Stimulated activated CD8-positive, alpha-beta memory T cell treated with anti-CD3 and anti-CD28 coated beads, Interleukin-2, amount 100 ng/mL, for 1 hour (primary cell): Measurements from ENCODE around the gene ZNF774.
"Not testable (repeated sequence)": the region's sequence is repeated elsewhere in the genome, so short reads cannot be mapped to it uniquely, and the experiment has no call there.

Source experiments
- DNase-seq, 2 donors: peaks; one replicate each; pipeline ENCODE4 v3.0.0-alpha.2; 2020; ENCODE audit warnings: low read depth in 2 of 2

ZNF774 gene

GRCh38 chr15:90388462-90389380 lies 36.6 kb downstream of the ZNF774 start:
- DNase-seq, result peak; percentile 22 to 40

DNA sequence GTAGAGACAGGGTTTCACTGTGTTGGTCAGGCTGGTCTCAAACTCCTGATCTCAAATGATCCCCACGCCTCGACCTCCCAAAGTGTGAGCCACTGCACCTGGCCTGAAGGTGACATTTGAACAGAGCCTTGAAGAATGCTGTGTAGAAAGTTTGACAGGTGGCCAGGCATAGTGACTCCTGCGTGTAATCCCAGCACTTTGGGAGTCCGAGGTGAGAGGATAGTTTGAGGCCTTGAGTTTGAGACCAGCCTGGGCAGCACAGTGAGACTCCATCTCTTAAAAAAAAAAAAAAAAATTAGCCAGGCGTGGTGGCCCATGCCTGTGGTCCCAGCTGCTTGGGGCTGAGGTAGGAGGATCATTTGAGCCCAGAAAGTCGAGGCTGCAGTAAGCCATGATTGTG lies 37.4 kb downstream of the ZNF774 start:
- no peak for DNase-seq

DNA sequence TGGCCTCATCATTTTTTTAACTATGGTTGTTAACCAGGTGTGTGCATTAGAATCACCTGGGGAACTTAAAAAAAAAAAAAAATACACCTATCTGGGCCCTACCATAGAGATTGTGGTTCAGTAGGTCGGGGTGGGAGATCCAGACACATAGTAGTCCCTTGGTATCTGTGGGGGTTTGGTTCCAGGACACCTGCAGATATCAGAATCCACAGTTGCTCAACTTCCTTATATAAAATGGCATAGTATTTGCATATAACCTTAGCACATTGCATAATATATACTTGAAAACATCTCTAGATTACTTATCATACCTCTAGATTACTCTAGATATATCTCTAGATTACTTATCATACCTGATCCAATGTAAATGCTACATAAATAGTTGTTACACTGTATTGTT lies 41.0 kb downstream of the ZNF774 start:
- DNase-seq, result no peak

GRCh38 chr15:90394074-90394473 lies 42.0 kb downstream of the ZNF774 start:
- no peak for DNase-seq

DNA sequence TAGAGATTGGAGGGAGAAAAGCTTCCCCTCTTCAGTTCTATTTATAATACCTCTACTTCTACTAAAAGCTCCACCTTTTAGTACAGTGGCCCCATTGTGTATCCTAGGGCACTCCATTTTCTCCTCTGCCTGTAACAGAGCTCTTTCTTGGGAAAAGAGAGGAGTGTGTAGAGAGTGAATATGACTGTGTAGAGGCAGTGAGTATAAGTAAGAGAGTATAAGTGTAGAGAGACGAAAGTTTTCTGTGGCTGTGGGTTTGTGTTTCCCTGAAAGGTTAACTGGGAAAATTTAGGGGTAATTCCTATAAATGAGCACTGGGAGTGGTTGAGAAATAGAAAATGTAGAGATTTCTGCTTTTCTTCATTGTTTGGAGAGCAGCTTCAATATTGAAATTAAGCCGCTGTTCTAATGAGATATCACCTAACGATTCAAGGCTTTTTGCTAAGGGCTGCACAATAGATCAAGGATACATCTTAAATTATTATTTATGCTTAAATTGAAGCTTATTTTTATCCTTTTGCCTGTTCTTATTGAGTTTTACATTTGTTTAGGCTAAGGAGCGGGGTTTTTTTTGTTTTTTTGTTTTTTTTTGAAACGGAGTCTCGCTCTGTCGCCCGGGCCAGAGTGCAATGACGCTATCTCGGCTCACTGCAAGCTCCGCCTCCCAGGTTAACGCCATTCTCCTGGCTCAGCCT lies 42.8 kb downstream of the ZNF774 start:
- no peak for DNase-seq

DNA sequence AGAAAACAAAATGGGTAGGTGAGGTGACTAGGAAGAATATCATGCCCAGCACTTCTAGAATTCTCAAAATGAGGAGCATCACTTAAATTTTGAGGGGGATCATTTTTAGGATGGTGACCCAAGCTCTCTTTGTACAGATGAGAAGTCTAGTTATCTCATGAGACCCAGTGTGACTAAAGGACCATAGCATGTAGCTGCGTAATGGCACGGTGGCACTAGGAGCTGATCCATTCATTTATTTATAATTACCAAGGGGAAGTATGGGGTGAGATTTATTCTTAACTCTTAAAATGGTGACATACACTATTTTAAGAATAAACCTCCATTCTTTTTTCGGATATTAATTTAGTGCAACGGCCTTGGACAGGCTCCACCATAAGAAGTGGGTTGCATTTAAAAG lies 44.2 kb downstream of the ZNF774 start:
- DNase-seq, result no peak

DNA sequence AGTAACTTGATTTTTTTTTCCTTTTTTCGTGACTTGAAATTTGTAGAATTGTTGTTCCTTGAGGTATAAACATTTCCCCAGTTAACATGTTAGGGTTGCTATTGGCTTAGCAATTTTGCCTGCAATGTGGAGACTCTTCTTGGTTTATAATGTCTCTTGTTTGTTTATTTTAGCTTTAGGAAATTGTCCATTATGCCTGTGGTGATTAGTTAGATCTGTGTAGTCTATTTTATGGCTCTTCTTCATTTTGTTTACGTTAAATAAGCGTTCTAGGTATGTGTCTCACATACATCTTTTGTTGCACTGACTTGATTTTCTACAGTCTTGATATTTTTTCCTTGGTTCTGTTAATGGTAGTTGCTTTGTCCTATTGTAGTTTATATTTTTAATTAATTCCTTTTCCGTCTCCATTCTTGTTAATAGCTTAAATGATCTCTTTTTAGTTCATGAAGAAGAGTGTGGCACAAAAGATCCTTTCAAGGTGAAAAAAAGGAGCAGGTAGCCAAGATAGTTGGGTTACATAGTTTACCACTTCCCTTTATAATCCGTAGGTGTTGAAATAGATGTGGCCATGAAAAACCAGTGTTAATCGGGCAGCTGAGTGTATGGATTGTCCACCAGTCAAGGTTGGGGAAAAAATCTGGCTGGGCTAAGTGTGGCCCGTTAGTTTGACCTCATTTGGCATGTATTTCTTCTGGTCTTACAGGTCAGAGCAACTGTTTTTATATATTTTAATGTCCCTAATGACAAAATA lies 48.1 kb downstream of the ZNF774 start:
- no peak for DNase-seq

- DNase-seq, result peak; percentile 27 to 33
Measured at GRCh38 chr15:90400759-90401314, 48.8 kb downstream of the ZNF774 start.

DNA sequence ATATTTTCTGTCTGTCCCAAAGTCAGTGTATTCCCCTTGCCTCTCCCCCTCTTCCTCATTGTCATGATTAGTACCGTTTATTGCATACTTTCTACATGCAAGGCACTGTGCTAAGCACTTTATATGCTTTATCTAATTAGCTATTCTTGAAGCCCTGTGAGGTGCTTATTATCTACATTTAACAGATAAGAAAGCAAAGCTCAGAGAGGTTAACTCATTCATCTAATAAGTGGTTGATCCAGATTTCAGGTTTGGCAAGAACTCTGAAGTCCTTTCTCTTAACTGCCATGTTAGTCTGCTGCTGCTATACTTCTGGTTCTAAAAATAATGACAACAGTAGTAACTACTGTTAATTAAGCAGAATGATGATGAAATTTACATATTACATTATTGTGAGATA lies 49.4 kb downstream of the ZNF774 start:
- no peak for DNase-seq

- no peak for DNase-seq
Measured at GRCh38 chr15:90402223-90402622, 50.1 kb downstream of the ZNF774 start.

GRCh38 chr15:90402767-90403166 lies 50.7 kb downstream of the ZNF774 start:
- DNase-seq, result no peak

DNA sequence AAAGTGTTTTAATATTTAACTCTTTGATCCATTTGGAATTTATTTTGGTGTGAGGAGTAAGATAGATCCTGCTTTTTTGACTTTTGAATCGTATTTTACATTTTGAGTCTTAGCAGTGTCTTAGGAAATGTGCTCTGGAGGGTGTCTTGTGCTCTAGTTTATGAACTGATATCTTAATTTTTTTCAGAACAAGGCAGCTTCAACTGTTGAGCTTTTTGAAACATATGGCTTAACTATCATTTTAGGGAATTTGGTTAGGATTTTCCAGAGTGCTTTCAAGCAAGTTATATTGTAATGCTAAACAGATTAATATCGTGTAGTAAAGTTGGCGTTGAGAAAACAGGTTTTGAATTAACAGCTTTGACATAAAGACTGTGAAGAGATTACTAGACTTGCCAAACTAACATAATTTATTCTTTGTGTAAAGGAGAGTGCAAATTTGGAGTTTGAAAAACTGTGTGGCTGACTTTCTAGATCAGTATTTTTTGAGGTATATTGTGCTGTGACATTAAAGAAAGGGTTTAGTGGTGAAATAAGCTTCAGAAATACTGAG lies 53.0 kb downstream of the ZNF774 start:
- no peak for DNase-seq

GRCh38 chr15:90407336-90407735 lies 55.3 kb downstream of the ZNF774 start:
- DNase-seq, result no peak

- DNase-seq, result no peak
Measured at GRCh38 chr15:90407871-90408317, 55.8 kb downstream of the ZNF774 start.

GRCh38 chr15:90408657-90409056 lies 56.6 kb downstream of the ZNF774 start:
- no peak for DNase-seq

- not testable (repeated sequence) for DNase-seq
Measured at GRCh38 chr15:90409587-90409986, 57.5 kb downstream of the ZNF774 start.

DNA sequence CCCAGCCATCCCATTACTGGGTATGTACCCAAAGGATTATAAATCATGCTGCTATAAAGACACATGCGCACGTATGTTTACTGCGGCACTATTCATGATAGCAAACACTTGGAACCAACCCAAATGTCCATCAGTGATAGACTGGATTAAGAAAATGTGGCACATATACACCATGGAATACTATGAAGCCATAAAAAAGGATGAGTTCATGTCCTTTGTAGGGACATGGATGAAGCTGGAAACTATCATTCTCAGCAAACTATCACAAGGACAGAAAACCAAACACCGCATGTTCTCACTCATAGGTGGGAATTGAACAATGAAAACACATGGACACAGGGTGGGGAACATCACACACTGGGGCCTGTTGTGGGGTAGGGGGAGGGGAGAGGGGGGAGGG lies 58.2 kb downstream of the ZNF774 start:
- not testable (repeated sequence) for DNase-seq

- DNase-seq, result no peak
Measured at GRCh38 chr15:90411176-90411575, 59.1 kb downstream of the ZNF774 start.
